WERI-Rb-1 (cell line): Measurements from ENCODE around the gene CABP4.
"Not testable (repeated sequence)": the region's sequence is repeated elsewhere in the genome, so short reads cannot be mapped to it uniquely, and the experiment has no call there.

Source experiments
- DNase-seq: peaks from one replicate; pipeline ENCODE4 v3.0.0-alpha.2; 2020
- H3K27ac ChIP-seq: fragments of 250-450 bp; sonication (Bioruptor Pico); 2 replicates; pipeline ENCODE4 v1.5.1; 2020; ENCODE audit warnings: mild to moderate bottlenecking, moderate library complexity
- H3K27me3 ChIP-seq: fragments of 250-450 bp; sonication (Bioruptor Pico); 2 replicates; pipeline ENCODE4 v1.5.1; 2021; ENCODE audit warnings: mild to moderate bottlenecking, low read depth, moderate library complexity; ENCODE audit not compliant: insufficient read depth, severe bottlenecking
- H3K36me3 ChIP-seq: fragments of 250-450 bp; sonication (Bioruptor Pico); 2 replicates; pipeline ENCODE4 v1.5.1; 2020; ENCODE audit warnings: mild to moderate bottlenecking, moderate library complexity
- H3K4me3 ChIP-seq: 2 replicates; pipeline ENCODE4 v1.5.1; 2011; ENCODE audit warnings: low read depth, mild to moderate bottlenecking, control low read depth, low read length
- H3K9me3 ChIP-seq: fragments of 250-450 bp; sonication (Bioruptor Pico); 2 replicates; pipeline ENCODE4 v1.5.1; 2021; ENCODE audit warnings: mild to moderate bottlenecking, moderate library complexity; ENCODE audit not compliant: severe bottlenecking
- CTCF ChIP-seq: IDR thresholded peaks from 2 replicates; pipeline ENCODE4 v1.5.1; 2011; ENCODE audit warnings: low read depth, mild to moderate bottlenecking, control low read depth, inconsistent platforms, low read length

Gene CABP4

GRCh38 chr11:67468456-67468758, 13.3 kb downstream of the CABP4 start:
- no peaks in the 10 kb centered on the region for H3K27me3 ChIP-seq
- H3K9me3 ChIP-seq: no peaks in the 10 kb centered on the region
- peak overlapping the region; percentile 73 for H3K4me3 ChIP-seq
- H3K36me3 ChIP-seq: no peaks in the 10 kb centered on the region
- H3K27ac ChIP-seq: peak overlapping the region; percentile 75
- no peak for DNase-seq
- no peak for TF ChIP-seq CTCF

- peak within 1 kb of the TSS; percentile 75 for H3K27ac ChIP-seq
- TF ChIP-seq CTCF: peak; percentile 78
Measured at GRCh38 chr11:67468759-67469507, 13.8 kb downstream of the CABP4 start, which contains the start of gene TMEM134. Gene TMEM134 (minus strand): TSS chr11:67469251. CDS start chr11:67469192, 59 bp downstream.

GRCh38 chr11:67469508-67469811, 14.3 kb downstream of the CABP4 start:
- no peak for TF ChIP-seq CTCF
- Histone ChIP-seq H3K27ac (peak overlapping the region; percentile 67), H3K4me3 (peak overlapping the region; percentile 49), H3K36me3 (no peaks in the 10 kb centered on the region), H3K9me3 (no peaks in the 10 kb centered on the region), H3K27me3 (no peaks in the 10 kb centered on the region)
- DNase-seq: no peak

More at GRCh38 chr11:67468759-67469507, 13.8 kb downstream of the CABP4 start, which contains the start of gene TMEM134:
- Histone ChIP-seq H3K4me3 (peak within 1 kb of the TSS; percentile 73), H3K27me3 (no peaks in the 10 kb centered on the region), H3K9me3 (no peaks in the 10 kb centered on the region), H3K36me3 (no peaks in the 10 kb centered on the region)
- DNase-seq: peak; percentile 93

GRCh38 chr11:67470337-67471002, 15.3 kb downstream of the CABP4 start:
- TF ChIP-seq CTCF: no peak
- Histone ChIP-seq H3K27ac (no peak overlapping the region), H3K36me3 (no peaks in the 10 kb centered on the region), H3K9me3 (no peaks in the 10 kb centered on the region), H3K27me3 (no peaks in the 10 kb centered on the region), H3K4me3 (no peak overlapping the region)
- no peak for DNase-seq

GRCh38 chr11:67472882-67473281, 17.7 kb downstream of the CABP4 start:
- TF ChIP-seq CTCF: no peak
- no peak overlapping the region for H3K4me3 ChIP-seq
- no peaks in the 10 kb centered on the region for H3K27me3 ChIP-seq
- no peak for DNase-seq
- no peaks in the 10 kb centered on the region for H3K36me3 ChIP-seq
- H3K27ac ChIP-seq: no peak overlapping the region
- H3K9me3 ChIP-seq: peaks cover 7% of the 10 kb centered on the region

- H3K27me3 ChIP-seq, DNase-seq, H3K9me3 ChIP-seq, H3K36me3 ChIP-seq, H3K4me3 ChIP-seq: not testable (repeated sequence)
- peak overlapping the region; percentile 48 for H3K27ac ChIP-seq
Measured at GRCh38 chr11:67476692-67477091, 21.5 kb downstream of the CABP4 start.

GRCh38 chr11:67477344-67478050, 22.3 kb downstream of the CABP4 start:
- H3K27me3 ChIP-seq, H3K36me3 ChIP-seq, H3K4me3 ChIP-seq, H3K9me3 ChIP-seq, DNase-seq: not testable (repeated sequence)
- peak overlapping the region; percentile 53 for H3K27ac ChIP-seq
